A673 (cell line): ENCODE results near the gene FDX1. TPM values are rescaled to one million over a fixed set of nuclear protein-coding genes. Genes with fewer than 3 reads are reported as not detected.

Experiments used
- BruUV-seq: library from RNA; stranded (reverse); fragments of 400-500 nt; replicated peaks from 2 replicates; lab custom pipeline; 2021; lab: Mats Ljungman, UMichigan
- CTCF ChIA-PET: fragments of 300-600 bp; sonication (Branson Sonifier 250); formaldehyde crosslinking; loops from one replicate; lab custom pipeline; 2022; ENCODE audit warnings: antibody characterized with exemption; lab: Charles Lee
- POLR2A ChIA-PET: fragments of 300-600 bp; sonication (Branson Sonifier 250); formaldehyde crosslinking; loops from one replicate; lab custom pipeline; 2022; ENCODE audit warnings: antibody characterized with exemption; ENCODE audit not compliant: low non-redundant PET; lab: Charles Lee
- DNase-seq: peaks from one replicate; pipeline ENCODE4 v3.0.0-alpha.2; 2015; ENCODE audit warnings: low spot score
- H3K27ac ChIP-seq: fragments of 200-600 bp; sonication (generic); 2 replicates; pipeline ENCODE4 v1.5.1; 2016; ENCODE audit warnings: mixed run types, low read depth, mild to moderate bottlenecking, mixed read lengths, antibody characterized with exemption, low read length; ENCODE audit not compliant: poor library complexity, severe bottlenecking
- H3K27me3 ChIP-seq: fragments of 200-600 bp; sonication (generic); replicated peaks from 2 replicates; pipeline ENCODE4 v1.6.1; 2017; ENCODE audit warnings: mixed run types, low read depth, mild to moderate bottlenecking, mixed read lengths, antibody characterized with exemption, low read length; ENCODE audit not compliant: insufficient read depth, poor library complexity
- H3K36me3 ChIP-seq: fragments of 200-600 bp; sonication (generic); 2 replicates; pipeline ENCODE4 v1.6.1; 2016; ENCODE audit warnings: mixed run types, mild to moderate bottlenecking, mixed read lengths, antibody characterized with exemption, low read length; ENCODE audit not compliant: insufficient read depth, poor library complexity, severe bottlenecking
- H3K4me1 ChIP-seq: fragments of 200-600 bp; sonication (generic); 2 replicates; pipeline ENCODE4 v1.6.1; 2017; ENCODE audit warnings: mixed run types, mild to moderate bottlenecking, mixed read lengths, antibody characterized with exemption, low read length; ENCODE audit not compliant: insufficient read depth, poor library complexity, severe bottlenecking
- H3K4me3 ChIP-seq: fragments of 200-600 bp; sonication (generic); 2 replicates; pipeline ENCODE4 v1.5.1; 2016; ENCODE audit warnings: low read depth, mixed run types, mild to moderate bottlenecking, mixed read lengths, low read length; ENCODE audit not compliant: poor library complexity, severe bottlenecking
- H3K9me3 ChIP-seq: fragments of 200-600 bp; sonication (generic); 2 replicates; pipeline ENCODE4 v1.6.1; 2016; ENCODE audit warnings: mixed run types, low read depth, mild to moderate bottlenecking, mixed read lengths, antibody characterized with exemption, low read length; ENCODE audit not compliant: poor library complexity, severe bottlenecking
- CTCF ChIP-seq: fragments of 300-800, 200-600 bp; sonication (generic); conservative IDR thresholded peaks from 2 replicates; pipeline ENCODE4 v1.5.1; 2017; ENCODE audit warnings: low read depth, mild to moderate bottlenecking, antibody characterized with exemption, low read length, moderate library complexity, mixed read lengths
- EZH2 ChIP-seq: fragments of 200-600 bp; sonication (generic); IDR thresholded peaks from 2 replicates; pipeline ENCODE4 v1.6.1; 2017; ENCODE audit warnings: borderline replicate concordance, low read depth, mild to moderate bottlenecking, mixed read lengths, antibody characterized with exemption, low read length; ENCODE audit not compliant: poor library complexity, severe bottlenecking
- intact Hi-C: fragments of 100-400 bp; cut with micrococcal nuclease; formaldehyde crosslinking; loops from one replicate; pipeline ENCODE4 v1.10.0; 2022; ENCODE audit not compliant: unreplicated experiment
- total RNA-seq: library from RNA; stranded (reverse); gene quantifications from 2 replicates; pipeline ENCODE4 v1.2.3, GENCODE V29; 2021

Gene FDX1
- total RNA-seq, 1 experiment from 2014 or later, result 62.3 TPM

- intact Hi-C loops, result no loop called here
- TF ChIP-seq EZH2 (no peak), CTCF (no peak)
- no peak for DNase-seq
- peaks cover 24% of the 10 kb centered on the region for H3K4me1 ChIP-seq
- no peak overlapping the region for H3K4me3 ChIP-seq
- ChIA-PET CTCF (no interaction called here), POLR2A (no interaction called here)
- no peak overlapping the region for H3K27ac ChIP-seq
- no peaks in the 10 kb centered on the region for H3K9me3 ChIP-seq
- H3K36me3 ChIP-seq, result peaks cover 38% of the 10 kb centered on the region
- no TSS peak for BruUV-seq
- no peaks in the 10 kb centered on the region for H3K27me3 ChIP-seq
Observed at GRCh38 chr11:110452720-110453119, 23.0 kb downstream of the FDX1 start.

DNA sequence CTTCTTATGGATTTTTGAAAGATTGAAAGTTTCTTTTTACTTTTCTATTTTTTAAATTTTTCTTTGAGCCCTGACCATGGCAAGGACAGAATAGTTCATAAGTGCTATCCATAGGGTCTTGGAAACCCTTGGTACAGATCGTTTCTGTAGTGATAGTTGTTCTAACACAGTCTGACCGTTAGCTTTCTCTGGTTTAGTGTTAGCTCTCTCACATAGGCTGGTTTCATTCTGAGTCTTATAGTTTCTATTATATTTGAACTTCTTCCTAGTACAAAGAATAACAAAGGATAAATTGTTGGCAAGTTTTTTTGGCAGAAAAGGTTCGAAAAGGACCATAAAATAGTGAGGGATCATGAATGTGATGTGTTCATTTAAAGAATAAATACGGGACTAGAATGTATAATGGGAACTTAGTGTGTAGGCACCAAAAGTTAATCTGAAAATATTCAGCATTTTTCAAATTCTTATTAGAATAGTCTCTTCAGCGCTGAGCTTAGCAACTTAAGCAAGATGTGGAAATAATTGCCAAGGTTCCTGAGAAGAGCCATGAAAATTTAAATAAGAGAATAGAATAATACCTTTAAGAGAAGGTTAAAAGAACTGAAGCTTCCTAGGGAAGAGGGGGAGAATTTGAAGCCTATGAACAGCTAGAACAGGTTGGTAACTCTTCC is 24.1 kb downstream of the FDX1 start:
- Histone ChIP-seq H3K27ac (no peak overlapping the region), H3K27me3 (no peaks in the 10 kb centered on the region), H3K4me3 (no peak overlapping the region), H3K9me3 (no peaks in the 10 kb centered on the region), H3K36me3 (peaks cover 40% of the 10 kb centered on the region), H3K4me1 (peaks cover 13% of the 10 kb centered on the region)
- no peak for TF ChIP-seq CTCF
- CTCF ChIA-PET, result no interaction called here
- intact Hi-C loops, result no loop called here
- POLR2A ChIA-PET, result no interaction called here
- DNase-seq, result no peak
- BruUV-seq, result no TSS peak

- POLR2A ChIA-PET, result no interaction called here
- Histone ChIP-seq H3K36me3 (peaks cover 38% of the 10 kb centered on the region), H3K27me3 (no peaks in the 10 kb centered on the region), H3K9me3 (no peaks in the 10 kb centered on the region), H3K4me3 (no peak overlapping the region), H3K27ac (no peak overlapping the region), H3K4me1 (peaks cover 10% of the 10 kb centered on the region)
- CTCF ChIA-PET, result no interaction called here
- intact Hi-C loops, result no loop called here
- TF ChIP-seq CTCF (no peak), EZH2 (no peak)
- no TSS peak for BruUV-seq
- DNase-seq, result no peak
Observed at GRCh38 chr11:110454609-110455008, 24.9 kb downstream of the FDX1 start.
